OCI-LY1 (cell line): Measurements from ENCODE around the gene VTI1A.

Source experiments
- H2AFZ ChIP-seq: fragments of 200-600 bp; sonication (generic), shearing (Covaris generic); 2 replicates; pipeline ENCODE4 v1.6.0; 2014; ENCODE audit warnings: antibody characterized with exemption, mild to moderate bottlenecking, low read length
- H3F3A ChIP-seq: fragments of 200-600 bp; sonication (generic), shearing (Covaris generic); 2 replicates; pipeline ENCODE4 v1.6.0; 2014; ENCODE audit warnings: mild to moderate bottlenecking, antibody characterized with exemption, low read length, moderate library complexity; ENCODE audit not compliant: insufficient read depth
- H3K27ac ChIP-seq: fragments of 200-600 bp; sonication (generic); 2 replicates; pipeline ENCODE4 v1.5.1; 2014; ENCODE audit warnings: low read length, mixed run types, mild to moderate bottlenecking, low read depth; ENCODE audit not compliant: poor library complexity, severe bottlenecking
- H3K27me3 ChIP-seq: fragments of 200-600 bp; sonication (generic); 2 replicates; pipeline ENCODE4 v1.6.0; 2014; ENCODE audit warnings: antibody characterized with exemption, mild to moderate bottlenecking, low read length, moderate library complexity; ENCODE audit not compliant: insufficient read depth
- H3K36me3 ChIP-seq: fragments of 200-600 bp; sonication (generic); 2 replicates; pipeline ENCODE4 v1.6.1; 2014; ENCODE audit warnings: mild to moderate bottlenecking, antibody characterized with exemption, low read length, moderate library complexity, mixed read lengths; ENCODE audit not compliant: insufficient read depth
- H3K4me1 ChIP-seq: fragments of 200-600 bp; sonication (generic); 2 replicates; pipeline ENCODE4 v1.5.1; 2014; ENCODE audit warnings: mild to moderate bottlenecking, low read length, moderate library complexity; ENCODE audit not compliant: insufficient read depth, severe bottlenecking
- H3K4me2 ChIP-seq: fragments of 200-600 bp; sonication (generic), shearing (Covaris generic); 2 replicates; pipeline ENCODE4 v1.6.1; 2014; ENCODE audit warnings: low read length
- H3K4me3 ChIP-seq: fragments of 200-600 bp; sonication (generic); 2 replicates; pipeline ENCODE4 v1.5.1; 2014; ENCODE audit warnings: low read length, low read depth, mild to moderate bottlenecking, mixed read lengths; ENCODE audit not compliant: poor library complexity, severe bottlenecking
- H3K79me2 ChIP-seq: fragments of 200-600 bp; shearing (Covaris generic); 2 replicates; pipeline ENCODE4 v1.6.1; 2016; ENCODE audit warnings: mixed run types, low read length, mixed read lengths; ENCODE audit not compliant: insufficient read depth
- H3K9ac ChIP-seq: fragments of 200-600 bp; sonication (generic), shearing (Covaris generic); 2 replicates; pipeline ENCODE4 v1.6.1; 2014; ENCODE audit warnings: mild to moderate bottlenecking, low read length, mixed read lengths
- H3K9me2 ChIP-seq: fragments of 200-600 bp; sonication (generic), shearing (Covaris generic); 2 replicates; pipeline ENCODE4 v1.6.1; 2014; ENCODE audit warnings: low read depth, mild to moderate bottlenecking, low read length, mixed read lengths
- H3K9me3 ChIP-seq: fragments of 200-600 bp; shearing (Covaris generic); 2 replicates; pipeline ENCODE4 v1.6.1; 2014; ENCODE audit warnings: low read length, mixed read lengths
- H4K20me1 ChIP-seq: fragments of 200-600 bp; sonication (generic), shearing (Covaris generic); 2 replicates; pipeline ENCODE4 v1.6.0; 2016; ENCODE audit warnings: mild to moderate bottlenecking, low read length; ENCODE audit not compliant: insufficient read depth
- EZH2 ChIP-seq: fragments of 200-600 bp; sonication (generic), shearing (Covaris generic); IDR thresholded peaks from 2 replicates; pipeline ENCODE4 v1.8.0; 2017; ENCODE audit warnings: borderline replicate concordance, mixed run types, mild to moderate bottlenecking, antibody characterized with exemption, low read length, moderate library complexity, mixed read lengths
- TF ChIP-seq, protein P1 (sequence below): fragments of 200-600 bp; sonication (generic), shearing (Covaris generic); IDR thresholded peaks from 2 replicates; pipeline ENCODE4 v1.5.1; 2017; ENCODE audit warnings: mild to moderate bottlenecking, antibody characterized with exemption, low read length, moderate library complexity, mixed read lengths

The VTI1A gene

DNA sequence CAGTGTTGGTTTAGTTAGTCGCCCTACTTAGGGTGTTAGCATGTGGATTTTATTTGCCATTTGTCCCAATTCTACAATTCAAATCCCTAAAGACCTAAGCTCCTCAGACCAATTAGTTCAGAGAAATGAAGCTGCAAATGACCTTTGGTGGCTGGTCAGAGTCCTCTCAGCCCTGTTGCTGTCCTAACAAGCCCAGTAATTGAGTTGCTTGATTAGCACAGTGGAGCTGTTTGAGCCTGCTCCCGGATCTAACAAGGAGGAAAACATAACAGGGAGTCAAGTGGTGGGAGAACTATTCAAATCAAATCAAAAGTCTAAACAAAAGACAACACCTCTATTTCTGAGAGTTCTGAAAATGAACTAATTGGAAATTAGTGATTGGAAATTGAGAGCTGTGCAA, 22.4 kb upstream of the VTI1A start:
- H3K36me3 ChIP-seq: peaks cover 76% of the 10 kb centered on the region
- H3K9me3 ChIP-seq: no peaks in the 10 kb centered on the region
- no peaks in the 10 kb centered on the region for H3K9me2 ChIP-seq
- H3K27me3 ChIP-seq: no peaks in the 10 kb centered on the region
- no peak overlapping the region for H3K9ac ChIP-seq
- no peaks in the 10 kb centered on the region for H3K79me2 ChIP-seq
- H4K20me1 ChIP-seq: no peaks in the 10 kb centered on the region
- TF ChIP-seq, protein P1, sequence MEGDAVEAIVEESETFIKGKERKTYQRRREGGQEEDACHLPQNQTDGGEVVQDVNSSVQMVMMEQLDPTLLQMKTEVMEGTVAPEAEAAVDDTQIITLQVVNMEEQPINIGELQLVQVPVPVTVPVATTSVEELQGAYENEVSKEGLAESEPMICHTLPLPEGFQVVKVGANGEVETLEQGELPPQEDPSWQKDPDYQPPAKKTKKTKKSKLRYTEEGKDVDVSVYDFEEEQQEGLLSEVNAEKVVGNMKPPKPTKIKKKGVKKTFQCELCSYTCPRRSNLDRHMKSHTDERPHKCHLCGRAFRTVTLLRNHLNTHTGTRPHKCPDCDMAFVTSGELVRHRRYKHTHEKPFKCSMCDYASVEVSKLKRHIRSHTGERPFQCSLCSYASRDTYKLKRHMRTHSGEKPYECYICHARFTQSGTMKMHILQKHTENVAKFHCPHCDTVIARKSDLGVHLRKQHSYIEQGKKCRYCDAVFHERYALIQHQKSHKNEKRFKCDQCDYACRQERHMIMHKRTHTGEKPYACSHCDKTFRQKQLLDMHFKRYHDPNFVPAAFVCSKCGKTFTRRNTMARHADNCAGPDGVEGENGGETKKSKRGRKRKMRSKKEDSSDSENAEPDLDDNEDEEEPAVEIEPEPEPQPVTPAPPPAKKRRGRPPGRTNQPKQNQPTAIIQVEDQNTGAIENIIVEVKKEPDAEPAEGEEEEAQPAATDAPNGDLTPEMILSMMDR: no peak
- TF ChIP-seq EZH2: no peak
- no peak overlapping the region for H3K4me2 ChIP-seq
- peaks cover 8% of the 10 kb centered on the region for H3K4me1 ChIP-seq
- H3K27ac ChIP-seq: no peak overlapping the region
- no peaks in the 10 kb centered on the region for H3F3A ChIP-seq
- no peak overlapping the region for H3K4me3 ChIP-seq
- H2AFZ ChIP-seq: no peak overlapping the region

DNA sequence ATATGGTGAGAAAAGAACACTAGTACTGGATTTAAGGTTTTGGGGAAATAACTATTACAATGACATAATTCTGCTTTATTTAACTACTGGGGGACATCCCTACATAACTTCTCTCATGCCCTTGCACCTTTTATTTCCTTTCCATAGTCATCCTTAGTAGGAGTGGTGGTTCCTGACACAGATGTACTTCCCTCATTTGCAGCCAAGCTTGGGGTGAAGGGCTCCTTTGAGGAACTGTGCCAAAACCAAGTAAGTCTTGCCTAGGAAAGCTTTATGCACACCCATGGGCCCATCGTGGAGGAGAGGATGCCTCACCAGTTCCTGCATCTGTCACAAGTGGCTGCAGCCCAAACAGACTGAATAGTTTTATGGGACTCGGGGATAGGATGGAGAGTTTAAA, 20.9 kb upstream of the VTI1A start:
- H2AFZ ChIP-seq: no peak overlapping the region
- no peak overlapping the region for H3K27ac ChIP-seq
- no peaks in the 10 kb centered on the region for H3K79me2 ChIP-seq
- H3K36me3 ChIP-seq: peaks cover 86% of the 10 kb centered on the region
- peaks cover 8% of the 10 kb centered on the region for H3K4me1 ChIP-seq
- H3K4me3 ChIP-seq: no peak overlapping the region
- H3K27me3 ChIP-seq: no peaks in the 10 kb centered on the region
- no peaks in the 10 kb centered on the region for H4K20me1 ChIP-seq
- H3K9ac ChIP-seq: no peak overlapping the region
- H3K9me3 ChIP-seq: no peaks in the 10 kb centered on the region
- no peaks in the 10 kb centered on the region for H3F3A ChIP-seq
- H3K4me2 ChIP-seq: no peak overlapping the region
- TF ChIP-seq, protein P1: no peak
- TF ChIP-seq EZH2: no peak
- no peaks in the 10 kb centered on the region for H3K9me2 ChIP-seq

DNA sequence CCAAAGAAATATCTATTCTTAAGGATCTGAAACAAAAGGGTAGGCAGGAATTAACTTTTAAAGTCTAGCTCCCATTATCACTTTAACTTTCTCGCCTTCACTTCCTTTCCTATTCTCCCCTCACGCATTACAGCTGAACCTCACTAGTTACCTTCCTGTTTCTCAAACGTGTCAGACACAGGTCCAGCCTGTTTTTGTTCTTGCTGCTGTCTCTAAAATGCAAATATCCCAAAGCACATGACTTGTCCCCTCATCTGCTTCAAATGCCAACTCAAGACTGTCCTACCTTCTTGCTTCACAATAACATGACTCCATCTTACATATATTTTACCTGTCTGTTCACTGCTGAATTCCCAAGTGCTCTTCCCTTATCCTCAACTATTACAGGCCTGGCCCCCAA, 17.9 kb upstream of the VTI1A start:
- Histone ChIP-seq H3K79me2 (no peaks in the 10 kb centered on the region), H2AFZ (no peak overlapping the region), H3K27ac (peak overlapping the region; percentile 22), H3K36me3 (peaks cover 91% of the 10 kb centered on the region), H3K4me1 (peaks cover 8% of the 10 kb centered on the region), H3K4me3 (no peak overlapping the region), H4K20me1 (no peaks in the 10 kb centered on the region), H3K9me3 (no peaks in the 10 kb centered on the region), H3K27me3 (no peaks in the 10 kb centered on the region), H3F3A (no peaks in the 10 kb centered on the region), H3K9ac (no peak overlapping the region), H3K9me2 (no peaks in the 10 kb centered on the region), H3K4me2 (no peak overlapping the region)
- TF ChIP-seq, protein P1: no peak
